ENCODE results near the gene EPM2AIP1.
A peak's percentile ranks its signal among the peaks of the same experiment; 100 is the strongest.

Gene EPM2AIP1

DNA sequence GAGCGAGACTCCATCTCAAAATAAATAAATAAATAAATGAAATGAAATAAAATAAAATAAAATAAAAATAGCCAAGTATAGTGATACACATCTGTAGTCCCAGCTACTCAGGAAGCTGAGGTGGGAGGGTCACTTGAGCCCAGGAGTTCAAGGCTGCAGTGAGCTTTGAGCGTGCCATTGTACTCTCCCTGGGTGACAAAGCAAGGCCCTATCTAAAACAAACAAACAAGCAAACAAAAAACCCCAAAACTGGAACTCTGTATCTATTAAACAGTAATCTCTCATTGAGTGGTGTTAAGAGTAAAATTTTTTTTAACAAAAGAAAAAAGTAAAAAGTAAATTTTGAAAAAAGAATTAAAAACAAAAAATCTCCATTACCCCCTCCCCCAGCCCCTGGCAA lies 20.8 kb downstream of the EPM2AIP1 start:
- TF ChIP-seq GATA2 (IDR thresholded peaks at IDR 0.05; ENCODE audit: low read depth, low read length): no peak
- no peak for TF ChIP-seq GATA3 (IDR thresholded peaks at IDR 0.05; ENCODE audit: low read depth, low read length)

DNA sequence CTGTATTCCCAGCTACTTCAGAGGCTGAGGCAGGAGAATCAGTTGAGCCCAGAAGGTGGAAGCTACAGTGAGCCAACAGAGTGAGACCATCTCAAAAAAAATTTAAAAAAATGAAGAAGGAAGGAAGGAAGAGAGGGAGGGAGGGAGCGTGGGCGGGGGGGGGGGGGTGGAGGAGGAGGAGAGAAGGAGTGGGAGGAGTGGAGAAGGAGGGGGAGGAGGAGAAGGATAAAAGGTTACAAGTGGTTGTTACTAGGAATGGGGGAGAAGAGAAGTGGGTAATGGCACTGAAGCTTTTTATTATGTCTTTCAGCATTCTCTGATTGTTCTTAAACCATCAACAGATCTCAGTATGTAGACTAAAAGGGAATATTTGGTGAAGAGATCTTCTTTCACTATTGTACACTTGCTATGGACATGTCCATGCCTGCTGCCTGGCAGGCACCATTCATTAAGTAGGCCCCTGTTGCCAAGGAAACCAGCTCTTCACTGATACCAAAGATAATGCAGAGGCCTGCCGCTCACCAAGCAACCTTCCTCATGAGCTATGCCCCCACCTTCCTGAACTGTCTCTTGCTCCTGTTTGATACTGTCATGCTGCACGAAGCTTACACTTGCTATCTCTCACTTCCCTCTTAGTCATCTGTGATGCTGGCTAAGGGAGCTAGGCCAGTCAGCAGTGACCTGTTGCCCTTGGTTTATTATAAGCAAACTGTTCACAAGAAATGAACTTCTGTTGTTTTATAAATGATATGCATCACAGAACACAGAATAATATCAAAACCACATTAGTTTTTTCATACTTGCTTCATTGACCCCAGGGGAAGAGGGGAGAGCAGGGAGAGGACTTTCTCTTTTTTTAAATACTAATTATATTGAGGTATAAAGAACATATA lies 23.1 kb downstream of the EPM2AIP1 start:
- TF ChIP-seq GATA3 (IDR thresholded peaks at IDR 0.05; ENCODE audit: low read depth, low read length) (peak; percentile 97), GATA2 (IDR thresholded peaks at IDR 0.05; ENCODE audit: low read depth, low read length) (peak; percentile 99)

DNA sequence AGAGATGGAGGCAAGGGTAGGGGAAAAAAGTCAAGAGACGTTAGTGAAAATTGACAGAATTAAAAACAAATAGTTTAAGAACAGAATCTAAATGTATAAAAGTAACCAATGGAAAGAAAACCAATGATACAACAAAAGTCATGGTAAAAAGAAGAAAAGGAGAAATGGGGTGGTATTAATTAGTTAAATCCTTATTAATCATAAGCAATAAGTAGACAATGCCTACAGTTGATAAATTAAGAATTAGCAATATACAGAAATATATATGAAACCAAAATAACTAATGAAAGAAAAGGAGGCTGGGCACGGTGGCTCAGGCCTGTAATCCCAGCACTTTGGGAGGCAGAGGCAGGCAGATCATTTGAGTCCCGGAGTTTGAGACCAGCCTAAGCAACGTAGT lies 23.8 kb downstream of the EPM2AIP1 start:
- TF ChIP-seq GATA2 (IDR thresholded peaks at IDR 0.05; ENCODE audit: low read depth, low read length) (no peak), GATA3 (IDR thresholded peaks at IDR 0.05; ENCODE audit: low read depth, low read length) (no peak)

DNA sequence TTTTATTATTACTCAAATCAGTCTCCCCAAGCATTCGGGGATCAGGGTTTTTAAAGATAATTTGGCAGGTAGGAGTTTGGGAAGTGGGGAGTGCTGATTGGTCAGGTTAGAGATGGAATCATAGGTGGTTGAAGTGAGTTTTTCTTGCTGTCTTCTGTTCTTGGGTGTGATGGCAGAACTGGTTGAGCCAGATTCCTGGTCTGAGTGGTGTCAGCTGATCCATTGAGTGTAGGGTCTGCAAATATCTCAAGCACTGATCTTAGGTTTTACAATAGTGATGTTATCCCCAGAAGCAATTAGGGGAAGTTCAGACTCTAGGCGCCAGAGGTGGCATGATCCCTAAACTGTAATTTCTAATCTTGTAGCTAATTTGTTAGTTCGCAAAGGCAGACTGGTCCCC lies 27.5 kb downstream of the EPM2AIP1 start:
- TF ChIP-seq GATA2 (IDR thresholded peaks at IDR 0.05; ENCODE audit: low read depth, low read length): no peak
- no peak for TF ChIP-seq GATA3 (IDR thresholded peaks at IDR 0.05; ENCODE audit: low read depth, low read length)

DNA sequence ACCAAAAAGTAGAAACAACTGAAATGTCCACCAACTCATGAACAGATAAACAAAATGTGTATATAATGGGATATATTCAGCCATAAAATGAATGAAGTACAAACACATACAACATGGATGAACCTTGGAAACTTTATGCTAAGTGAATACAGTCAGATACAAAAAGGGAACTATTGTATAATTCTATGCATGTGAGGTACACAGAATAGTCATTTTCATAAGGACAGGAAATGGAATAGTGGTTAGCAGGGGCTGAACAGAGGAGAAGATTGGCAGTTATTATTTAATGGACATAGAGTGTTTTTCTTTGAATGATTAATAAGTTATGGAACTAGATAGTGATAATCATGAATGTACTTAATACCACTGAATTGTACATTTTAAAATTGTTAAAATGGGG lies 28.1 kb downstream of the EPM2AIP1 start:
- TF ChIP-seq GATA3 (IDR thresholded peaks at IDR 0.05; ENCODE audit: low read depth, low read length) (no peak), GATA2 (IDR thresholded peaks at IDR 0.05; ENCODE audit: low read depth, low read length) (no peak)

DNA sequence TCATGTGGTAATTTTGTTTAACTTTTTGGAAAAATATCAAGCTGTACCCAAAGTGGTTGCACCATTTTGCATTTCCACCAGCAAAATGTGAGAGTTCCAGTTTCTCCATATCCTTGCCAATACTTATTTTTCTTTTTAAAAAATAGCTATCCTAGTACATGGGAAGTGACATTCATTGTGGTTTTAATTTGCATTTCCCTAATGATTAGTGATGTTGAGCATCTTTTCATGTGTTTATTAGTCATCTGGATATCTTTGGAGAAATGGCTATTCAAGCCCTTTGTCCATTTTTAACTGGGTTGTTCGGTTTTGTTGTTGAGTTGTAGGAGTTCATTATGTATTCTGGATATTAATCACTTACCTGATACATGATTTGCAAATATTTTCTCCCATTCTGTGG lies 28.6 kb downstream of the EPM2AIP1 start:
- no peak for TF ChIP-seq GATA2 (IDR thresholded peaks at IDR 0.05; ENCODE audit: low read depth, low read length)
- TF ChIP-seq GATA3 (IDR thresholded peaks at IDR 0.05; ENCODE audit: low read depth, low read length): no peak

DNA sequence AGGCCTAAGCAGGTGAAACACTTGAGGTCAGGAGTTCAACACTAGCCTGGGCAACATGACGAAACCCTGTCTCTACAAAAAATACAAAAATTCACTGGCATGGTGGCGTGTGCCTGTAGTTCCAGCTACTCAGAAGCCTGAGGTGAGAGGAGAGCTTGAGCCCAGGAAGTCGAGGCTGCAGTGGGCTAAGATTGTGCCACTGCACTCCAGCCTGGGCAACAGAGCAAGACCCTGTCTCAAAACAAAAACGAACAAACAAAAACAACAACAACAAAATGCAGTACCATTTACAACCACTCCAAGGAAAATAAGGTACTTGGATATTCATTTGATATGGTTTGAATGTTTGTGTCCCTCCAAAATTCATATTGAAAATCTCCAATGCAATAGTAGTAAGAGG lies 32.4 kb downstream of the EPM2AIP1 start:
- TF ChIP-seq GATA2 (IDR thresholded peaks at IDR 0.05; ENCODE audit: low read depth, low read length) (no peak), GATA3 (IDR thresholded peaks at IDR 0.05; ENCODE audit: low read depth, low read length) (no peak)

DNA sequence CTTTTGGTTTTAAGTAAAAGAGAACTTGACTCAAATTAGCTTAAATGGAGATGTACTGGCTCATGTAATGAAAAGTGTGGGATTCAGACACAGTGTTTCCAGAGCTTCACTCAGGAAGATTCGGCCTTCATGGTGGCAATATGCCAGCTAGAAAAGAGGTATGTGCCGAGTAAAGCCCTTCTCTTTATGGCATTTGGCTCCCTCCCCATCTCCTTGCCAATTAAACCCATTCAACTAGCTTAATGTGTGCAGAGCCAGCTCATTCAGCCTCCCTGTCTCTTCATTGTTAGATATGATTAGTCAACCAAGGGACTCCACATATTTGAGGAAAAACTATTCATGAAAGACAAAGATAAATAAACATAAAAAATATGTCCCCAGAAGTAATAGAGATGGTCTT lies 33.1 kb downstream of the EPM2AIP1 start:
- TF ChIP-seq GATA3 (IDR thresholded peaks at IDR 0.05; ENCODE audit: low read depth, low read length) (no peak), GATA2 (IDR thresholded peaks at IDR 0.05; ENCODE audit: low read depth, low read length) (no peak; the same call in 1 of the 2 replicates)

DNA sequence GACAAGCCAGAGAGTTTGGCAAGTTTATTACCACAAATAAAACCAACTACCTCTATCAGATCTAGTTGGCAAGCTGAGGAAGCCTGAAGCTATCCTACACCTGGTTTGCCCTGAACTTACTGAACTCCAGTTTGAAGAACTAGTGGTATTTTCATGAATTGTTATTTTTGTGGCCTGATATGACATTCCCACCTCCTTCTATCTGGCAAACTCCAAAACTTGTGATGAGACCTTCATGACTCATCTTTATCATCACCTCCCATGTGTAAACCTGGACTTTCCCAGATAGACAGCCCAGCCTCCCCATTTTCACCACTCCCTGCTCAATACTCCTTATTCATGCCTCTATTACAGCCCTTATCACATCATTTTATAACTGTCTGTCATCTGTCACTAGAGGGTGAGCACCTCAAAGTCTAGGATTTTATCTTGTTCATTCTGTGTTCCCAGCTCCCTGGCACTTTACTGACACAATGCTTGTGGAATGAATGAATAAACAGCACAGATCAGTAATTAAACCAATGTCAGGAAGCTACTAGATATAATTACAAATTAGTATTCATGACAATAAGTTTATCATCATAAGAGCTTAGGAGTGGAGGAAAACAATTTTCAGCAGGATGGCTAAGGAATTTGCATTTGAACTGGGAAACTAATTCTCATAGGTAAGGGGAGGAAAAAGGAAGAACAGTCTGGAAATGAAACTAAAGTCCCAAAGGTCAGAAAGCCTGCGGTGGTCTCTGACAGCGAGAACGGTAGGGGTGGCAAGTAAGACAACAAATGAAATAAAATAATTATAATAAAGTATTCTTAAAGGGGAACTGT lies 34.9 kb downstream of the EPM2AIP1 start:
- TF ChIP-seq GATA2 (IDR thresholded peaks at IDR 0.05; ENCODE audit: low read depth, low read length): no peak
- TF ChIP-seq GATA3 (IDR thresholded peaks at IDR 0.05; ENCODE audit: low read depth, low read length): no peak

DNA sequence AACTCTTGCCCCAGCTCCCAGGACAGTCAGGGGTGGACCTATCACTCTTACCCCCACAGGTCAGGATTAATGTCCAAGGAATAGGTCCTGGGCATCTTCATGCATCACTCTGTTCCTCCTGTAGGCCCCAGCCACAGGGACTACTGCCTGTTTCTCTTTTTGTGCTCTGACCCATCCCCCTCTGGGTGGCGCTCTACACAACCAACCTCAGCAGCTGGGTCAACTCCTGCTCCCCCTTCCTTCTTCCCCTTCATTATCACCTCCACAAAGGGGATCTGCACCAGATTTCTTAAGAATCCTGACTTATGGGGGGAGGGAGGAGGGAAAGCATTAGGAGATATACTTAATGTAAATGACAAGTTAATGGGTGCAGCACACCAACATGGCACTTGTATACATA lies 35.9 kb downstream of the EPM2AIP1 start:
- TF ChIP-seq GATA2 (IDR thresholded peaks at IDR 0.05; ENCODE audit: low read depth, low read length) (no peak), GATA3 (IDR thresholded peaks at IDR 0.05; ENCODE audit: low read depth, low read length) (no peak)

DNA sequence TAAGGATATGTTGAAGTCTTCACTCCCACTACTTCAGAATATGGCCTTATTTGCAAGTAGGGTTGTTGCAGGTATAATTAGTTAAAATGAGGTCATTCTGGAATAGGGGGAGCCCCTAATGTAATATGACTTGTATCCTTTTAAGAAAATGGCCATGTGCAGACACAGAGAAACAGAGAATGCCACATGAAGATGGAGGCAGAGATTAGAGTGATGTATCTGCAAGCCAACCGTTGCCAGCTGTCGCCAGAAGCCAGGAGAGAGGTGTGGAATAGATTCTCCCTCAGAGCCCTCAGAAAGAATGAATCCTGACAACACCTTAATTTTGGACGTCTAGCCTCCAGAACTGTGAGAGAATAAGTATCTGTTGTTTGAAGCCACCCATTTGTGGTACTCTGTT lies 36.8 kb downstream of the EPM2AIP1 start:
- TF ChIP-seq GATA3 (IDR thresholded peaks at IDR 0.05; ENCODE audit: low read depth, low read length) (peak; percentile 82), GATA2 (IDR thresholded peaks at IDR 0.05; ENCODE audit: low read depth, low read length) (peak; percentile 96)

DNA sequence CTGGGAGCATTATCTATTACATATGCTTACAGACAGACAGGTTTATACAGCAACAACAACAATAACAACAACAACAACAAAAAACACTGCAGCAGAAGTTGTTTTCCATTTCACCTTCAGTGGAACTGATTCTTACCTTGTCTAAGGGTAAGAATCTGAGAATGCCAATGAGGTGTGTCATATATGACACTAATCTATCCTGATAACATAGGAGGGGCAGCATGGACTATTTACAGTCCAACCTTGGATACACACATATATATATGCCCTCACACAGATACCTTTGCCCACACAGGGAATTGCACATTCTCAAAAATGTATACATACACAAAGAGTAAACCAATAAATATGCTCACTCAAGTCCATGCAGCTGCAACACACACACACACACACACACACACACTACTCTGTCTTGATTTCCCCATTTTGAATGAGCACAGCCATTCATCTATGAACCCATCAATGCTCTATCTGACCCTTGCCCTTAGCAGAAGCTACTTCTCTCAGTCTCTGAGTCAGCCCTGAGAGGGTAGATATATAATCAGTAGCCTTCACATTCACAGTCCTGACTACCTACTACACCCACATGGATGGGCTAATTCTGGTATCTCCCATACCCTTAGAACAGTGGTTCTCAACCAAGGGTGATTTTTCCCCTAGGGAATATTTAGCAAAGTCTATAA lies 38.3 kb downstream of the EPM2AIP1 start:
- TF ChIP-seq GATA2 (IDR thresholded peaks at IDR 0.05; ENCODE audit: low read depth, low read length) (no peak), GATA3 (IDR thresholded peaks at IDR 0.05; ENCODE audit: low read depth, low read length) (no peak)

DNA sequence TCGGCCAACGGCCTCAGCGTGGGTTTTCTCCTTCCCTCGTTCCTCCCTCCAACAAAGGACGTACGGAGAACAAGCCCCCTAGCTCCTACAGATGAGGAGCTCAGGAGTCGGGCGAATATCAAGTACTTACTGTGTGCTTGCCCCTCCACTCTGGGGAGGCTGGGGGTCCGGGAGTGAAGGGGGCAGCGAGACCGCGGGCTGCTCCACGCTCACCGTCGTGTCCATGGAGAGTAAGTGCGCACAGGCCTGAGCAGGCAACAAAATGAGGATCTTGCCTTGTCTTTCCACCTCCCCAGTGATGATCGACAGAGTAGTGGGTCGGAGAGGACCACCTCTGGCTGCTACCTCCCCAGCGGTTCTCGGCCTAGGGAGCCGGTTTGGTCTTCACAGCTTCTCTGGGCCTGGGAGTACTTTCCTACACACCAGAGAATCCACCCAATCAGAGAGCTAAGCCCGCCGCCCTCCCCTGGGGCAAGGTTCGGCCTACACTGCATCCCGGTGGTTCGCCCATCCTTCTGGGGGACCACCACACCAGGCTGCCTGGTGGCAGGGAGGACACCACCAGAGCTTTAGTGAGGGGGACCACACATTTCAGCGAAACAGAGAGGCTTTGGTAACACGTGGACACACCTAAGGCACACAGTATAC lies 47.5 kb downstream of the EPM2AIP1 start:
- TF ChIP-seq GATA2 (IDR thresholded peaks at IDR 0.05; ENCODE audit: low read depth, low read length): no peak
- no peak for TF ChIP-seq GATA3 (IDR thresholded peaks at IDR 0.05; ENCODE audit: low read depth, low read length)
